CD4-positive, alpha-beta T cell (primary cell): ENCODE measurements around the gene C1QC. TPM values are rescaled to one million over a fixed set of nuclear protein-coding genes. Genes with fewer than 3 reads are reported as not detected.

Experiments used
- ATAC-seq: fragments of 200-7000 bp; cut with Tn5 transposase; one replicate; pipeline ENCODE4 v1.10.0; 2022; ENCODE audit warnings: mild to moderate bottlenecking; ENCODE audit not compliant: poor library complexity
- CTCF ChIA-PET: fragments of 350-600 bp; sonication (Branson Sonifier 250); formaldehyde crosslinking; loops from one replicate; lab custom pipeline; 2021; ENCODE audit warnings: antibody characterized with exemption, inconsistent platforms; lab: Charles Lee
- POLR2A ChIA-PET: fragments of 350-600 bp; sonication (Branson Sonifier 250); formaldehyde crosslinking; loops from one replicate; lab custom pipeline; 2021; ENCODE audit warnings: antibody characterized with exemption, inconsistent platforms; lab: Charles Lee
- DNase-seq, 14 experiments: peaks; one replicate each; pipeline ENCODE4 v3.0.0-alpha.2; 2013 to 2020; ENCODE audit warnings: mixed read lengths in 2 of 14
- H3K27ac ChIP-seq, 2 donors: one replicate each; pipeline versions ENCODE4 v1.5.1 to v1.7.0; 2013; ENCODE audit warnings: low read length in 2 of 2, low read depth in 1 of 2, mild to moderate bottlenecking in 1 of 2
- H3K27me3 ChIP-seq, 2 experiments: 1 replicate in 1 of 2; 2 replicates in 1 of 2; pipeline versions ENCODE4 v1.6.1 to v1.7.0; 2013; ENCODE audit warnings: low read length in 2 of 2, control low read depth in 1 of 2, mild to moderate bottlenecking in 1 of 2, moderate library complexity in 1 of 2; ENCODE audit not compliant: insufficient read depth in 2 of 2, control insufficient read depth in 1 of 2
- H3K36me3 ChIP-seq: one replicate; pipeline ENCODE4 v1.6.1; 2013; ENCODE audit warnings: low read length, control low read depth; ENCODE audit not compliant: insufficient read depth
- H3K4me1 ChIP-seq: one replicate; pipeline ENCODE4 v1.6.1; 2013; ENCODE audit warnings: low read length, control low read depth; ENCODE audit not compliant: insufficient read depth
- H3K4me3 ChIP-seq: one replicate; pipeline ENCODE4 v1.5.1; 2013; ENCODE audit warnings: mild to moderate bottlenecking, low read length, moderate library complexity
- H3K9me3 ChIP-seq, 2 experiments: 1 replicate in 1 of 2; 2 replicates in 1 of 2; pipeline versions ENCODE4 v1.6.1 to v1.7.0; 2013; ENCODE audit warnings: low read length in 2 of 2, mild to moderate bottlenecking in 2 of 2, control low read depth in 1 of 2, moderate library complexity in 1 of 2; ENCODE audit not compliant: control insufficient read depth in 1 of 2, insufficient read depth in 1 of 2
- H3K27ac Mint-ChIP-seq: one replicate; pipeline ENCODE4 v1.8.0; 2020; ENCODE audit warnings: mixed read lengths
- H3K27me3 Mint-ChIP-seq: one replicate; pipeline ENCODE4 v1.8.0; 2021; ENCODE audit warnings: mixed read lengths
- H3K36me3 Mint-ChIP-seq: one replicate; pipeline ENCODE4 v1.8.0; 2021; ENCODE audit warnings: low read depth, mixed read lengths
- H3K4me1 Mint-ChIP-seq: one replicate; pipeline ENCODE4 v1.8.0; 2021; ENCODE audit warnings: low read depth, mixed read lengths
- H3K4me3 Mint-ChIP-seq: one replicate; pipeline ENCODE4 v1.8.0; 2020; ENCODE audit warnings: mild to moderate bottlenecking, mixed read lengths
- H3K9me3 Mint-ChIP-seq: one replicate; pipeline ENCODE4 v1.8.0; 2020; ENCODE audit warnings: mixed read lengths
- CTCF ChIP-seq: fragments of 200-600 bp; IDR thresholded peaks from one replicate; pipeline ENCODE4 v1.8.0; 2022; ENCODE audit warnings: antibody characterized with exemption, mild to moderate bottlenecking
- intact Hi-C, 2 experiments: fragments of 100-400 bp; cut with DNase I in 1 of 2; cut with micrococcal nuclease in 1 of 2; formaldehyde crosslinking; loops; one replicate each; pipeline versions ENCODE4 v1.15.1 to v1.9.0; 2023 to 2025; cut with DNase I, micrococcal nuclease
- total RNA-seq, 174 experiments: library from RNA in 2 of 174; stranded (reverse) in 2 of 174; gene quantifications; one replicate each; pipeline ENCODE4 v1.2.3 and lab custom pipeline; 2021 to 2026

C1QC gene
- total RNA-seq, 2 experiments from 2014 or later = not detected

GRCh38 chr1:22597301-22597965 is 46.0 kb upstream of the C1QC start:
- Mint-ChIP-seq H3K36me3 (no peaks in the 10 kb centered on the region), H3K27me3 (peaks cover 14% of the 10 kb centered on the region), H3K9me3 (no peaks in the 10 kb centered on the region), H3K4me3 (no peak overlapping the region), H3K4me1 (no peaks in the 10 kb centered on the region), H3K27ac (no peak overlapping the region)
- no peak overlapping the region for H3K4me3 ChIP-seq
- CTCF ChIA-PET = no interaction called here
- ATAC-seq (no peak), DNase-seq (no peak)
- no peaks in the 10 kb centered on the region for H3K4me1 ChIP-seq
- H3K9me3 ChIP-seq = peaks cover 0 to 6% of the 10 kb centered on the region in 2 experiments
- intact Hi-C loops = no loop called here
- TF ChIP-seq CTCF = no peak
- POLR2A ChIA-PET = no interaction called here
- H3K36me3 ChIP-seq = no peaks in the 10 kb centered on the region
- H3K27me3 ChIP-seq = peaks cover 4 to 8% of the 10 kb centered on the region in 2 experiments
- H3K27ac ChIP-seq = no peak overlapping the region

- Mint-ChIP-seq H3K4me1 (no peaks in the 10 kb centered on the region), H3K4me3 (no peak overlapping the region), H3K27ac (no peak overlapping the region), H3K36me3 (no peaks in the 10 kb centered on the region), H3K27me3 (peaks cover 13% of the 10 kb centered on the region), H3K9me3 (no peaks in the 10 kb centered on the region)
- no peak for DNase-seq
- Histone ChIP-seq H3K4me1 (no peaks in the 10 kb centered on the region), H3K4me3 (no peak overlapping the region), H3K27ac (no peak overlapping the region), H3K36me3 (no peaks in the 10 kb centered on the region), H3K9me3 (peaks cover 0 to 5% of the 10 kb centered on the region in 2 experiments), H3K27me3 (peaks cover 4 to 5% of the 10 kb centered on the region in 2 experiments)
- no peak for TF ChIP-seq CTCF
- CTCF ChIA-PET = no interaction called here
- ATAC-seq = no peak
- POLR2A ChIA-PET = no interaction called here
- intact Hi-C loops = no loop called here
Observed at GRCh38 chr1:22597996-22598395, 45.4 kb upstream of the C1QC start.

DNA sequence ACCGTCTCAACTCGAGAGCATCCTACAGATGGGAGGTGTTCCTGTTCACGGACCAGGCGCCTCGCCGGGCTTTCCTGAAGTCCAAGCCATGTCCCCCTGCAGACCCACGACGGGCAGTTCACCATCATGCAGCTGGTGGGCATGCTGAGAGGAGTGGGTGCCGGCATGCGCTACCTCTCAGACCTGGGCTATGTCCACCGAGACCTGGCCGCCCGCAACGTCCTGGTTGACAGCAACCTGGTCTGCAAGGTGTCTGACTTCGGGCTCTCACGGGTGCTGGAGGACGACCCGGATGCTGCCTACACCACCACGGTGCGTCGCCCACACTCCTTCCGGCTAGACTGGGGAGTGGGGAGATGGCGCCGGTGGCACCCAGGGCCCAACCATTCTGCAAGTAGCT is 44.7 kb upstream of the C1QC start:
- H3K4me3 Mint-ChIP-seq = no peak overlapping the region

More for the DNA sequence above, 44.7 kb upstream of the C1QC start:
- Histone ChIP-seq H3K27ac (no peak overlapping the region), H3K4me3 (no peak overlapping the region), H3K4me1 (no peaks in the 10 kb centered on the region), H3K9me3 (no peaks in the 10 kb centered on the region), H3K27me3 (peaks cover 4 to 5% of the 10 kb centered on the region in 2 experiments), H3K36me3 (no peaks in the 10 kb centered on the region)
- no peak for DNase-seq
- Mint-ChIP-seq H3K36me3 (no peaks in the 10 kb centered on the region), H3K27me3 (peaks cover 20% of the 10 kb centered on the region), H3K9me3 (no peaks in the 10 kb centered on the region), H3K27ac (no peak overlapping the region), H3K4me1 (no peaks in the 10 kb centered on the region)
- intact Hi-C loops = no loop called here
- POLR2A ChIA-PET = no interaction called here
- no peak for ATAC-seq
- TF ChIP-seq CTCF = no peak
- CTCF ChIA-PET = no interaction called here
